Stimulated activated naive CD8-positive, alpha-beta T cell treated with anti-CD3 and anti-CD28 coated beads, Interleukin-15, Interleukin-2, amounts not matched to agents 100 ng/mL and 50 ng/mL, for 24 hours (primary cell): ENCODE data around the gene TCP11L2.
"Not testable (repeated sequence)": the region's sequence is repeated elsewhere in the genome, so short reads cannot be mapped to it uniquely, and the experiment has no call there.

ENCODE experiments used
- H3K27ac Mint-ChIP-seq: one replicate; pipeline ENCODE4 v1.8.0; 2021; ENCODE audit warnings: mild to moderate bottlenecking, mixed read lengths
- H3K27me3 Mint-ChIP-seq: one replicate; pipeline ENCODE4 v1.8.0; 2021; ENCODE audit warnings: mixed read lengths
- H3K36me3 Mint-ChIP-seq: one replicate; pipeline ENCODE4 v1.8.0; 2021; ENCODE audit warnings: low read depth, mixed read lengths
- H3K4me1 Mint-ChIP-seq: one replicate; pipeline ENCODE4 v1.8.0; 2021; ENCODE audit warnings: low read depth, mixed read lengths
- H3K4me3 Mint-ChIP-seq: one replicate; pipeline ENCODE4 v1.8.0; 2021; ENCODE audit warnings: mild to moderate bottlenecking, mixed read lengths
- H3K9me3 Mint-ChIP-seq: one replicate; pipeline ENCODE4 v1.8.0; 2021; ENCODE audit warnings: mixed read lengths

Gene TCP11L2

DNA sequence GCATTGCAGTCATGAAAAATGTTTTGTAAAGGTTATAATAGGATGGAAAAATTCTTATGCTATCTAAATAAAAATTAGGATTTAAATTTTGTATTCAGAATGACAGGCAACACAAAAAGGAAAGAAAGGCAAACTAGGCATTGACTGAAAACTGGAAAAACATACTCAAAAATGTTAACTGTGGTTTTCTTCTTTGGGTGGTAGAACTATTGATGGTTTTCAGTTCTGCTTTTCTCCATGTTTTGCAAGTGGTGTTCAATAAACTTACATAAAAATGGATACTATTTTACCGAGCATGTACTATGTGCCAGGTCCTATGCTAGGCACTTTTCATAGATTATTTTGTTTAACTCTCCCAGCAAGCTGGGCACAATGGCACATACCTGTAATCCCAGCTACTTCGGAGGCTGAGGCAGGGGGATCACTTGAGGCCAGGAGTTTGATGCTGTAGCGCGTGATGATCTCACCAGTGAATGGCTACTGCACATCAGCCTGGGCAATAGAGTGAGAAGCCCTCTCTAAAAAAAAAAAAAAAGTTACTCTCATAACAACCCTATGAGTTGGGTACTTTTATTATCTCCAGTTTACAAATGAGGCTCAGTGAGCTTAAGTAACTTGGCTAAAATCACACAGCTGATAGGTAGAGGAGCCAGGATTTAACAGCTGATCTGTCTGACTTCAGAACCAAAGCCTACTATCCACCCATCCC, 26.3 kb upstream of the TCP11L2 start:
- Mint-ChIP-seq H3K36me3 (no peaks in the 10 kb centered on the region), H3K4me3 (no peak overlapping the region), H3K27me3 (no peaks in the 10 kb centered on the region), H3K9me3 (no peaks in the 10 kb centered on the region), H3K27ac (no peak overlapping the region), H3K4me1 (no peaks in the 10 kb centered on the region)

DNA sequence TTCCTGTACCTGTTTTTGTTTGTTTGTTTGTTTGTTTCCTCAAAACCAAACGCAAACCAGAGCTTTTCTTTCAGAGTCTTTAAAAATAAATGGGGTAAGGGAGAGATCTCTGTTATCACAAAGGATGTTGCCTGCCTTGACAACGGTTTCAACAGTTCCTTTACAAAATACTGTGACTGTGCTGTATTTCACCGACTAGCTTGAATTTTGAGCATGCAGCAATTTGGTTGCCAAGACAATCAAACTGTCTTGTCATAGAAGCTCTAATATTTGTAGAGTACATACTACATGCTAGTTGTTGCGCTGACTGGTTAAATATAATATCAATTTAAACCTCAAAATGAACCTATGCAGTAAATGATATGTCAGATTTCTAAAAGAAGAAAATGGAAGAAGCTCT, 22.4 kb upstream of the TCP11L2 start:
- no peak overlapping the region for H3K4me3 Mint-ChIP-seq
- H3K27me3 Mint-ChIP-seq = peaks cover 8% of the 10 kb centered on the region
- H3K4me1 Mint-ChIP-seq = peaks cover 10% of the 10 kb centered on the region
- no peaks in the 10 kb centered on the region for H3K36me3 Mint-ChIP-seq
- no peak overlapping the region for H3K27ac Mint-ChIP-seq
- H3K9me3 Mint-ChIP-seq = peaks cover 5% of the 10 kb centered on the region

GRCh38 chr12:106281056-106281782, 21.3 kb upstream of the TCP11L2 start:
- Mint-ChIP-seq H3K27ac (no peak overlapping the region), H3K4me3 (no peak overlapping the region), H3K4me1 (peaks cover 14% of the 10 kb centered on the region), H3K9me3 (peaks cover 5% of the 10 kb centered on the region), H3K36me3 (no peaks in the 10 kb centered on the region), H3K27me3 (peaks cover 8% of the 10 kb centered on the region)

DNA sequence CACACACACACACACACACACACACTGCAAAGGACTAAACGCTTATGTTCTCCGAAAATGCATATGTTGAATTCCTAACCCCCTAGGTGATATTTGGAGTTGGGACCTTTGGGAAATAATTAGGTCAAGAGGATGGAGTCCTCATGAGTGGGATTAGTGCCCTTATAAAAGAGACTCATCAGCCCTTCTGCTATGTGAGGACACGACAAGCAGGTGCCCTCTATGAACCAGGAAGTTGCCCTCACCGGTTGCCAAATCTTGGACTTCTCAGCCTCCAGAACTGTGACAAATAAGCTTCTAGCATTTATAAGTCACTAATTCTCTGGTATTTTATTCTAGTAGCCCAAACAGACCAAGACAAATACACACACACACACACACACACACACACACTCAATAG, 20.7 kb upstream of the TCP11L2 start:
- H3K4me1 Mint-ChIP-seq = peaks cover 14% of the 10 kb centered on the region
- no peaks in the 10 kb centered on the region for H3K36me3 Mint-ChIP-seq
- H3K27ac Mint-ChIP-seq = no peak overlapping the region
- no peak overlapping the region for H3K4me3 Mint-ChIP-seq
- H3K27me3 Mint-ChIP-seq = peaks cover 8% of the 10 kb centered on the region
- H3K9me3 Mint-ChIP-seq = peaks cover 5% of the 10 kb centered on the region

GRCh38 chr12:106282457-106283097, 20.0 kb upstream of the TCP11L2 start:
- peaks cover 16% of the 10 kb centered on the region for H3K4me1 Mint-ChIP-seq
- no peak overlapping the region for H3K27ac Mint-ChIP-seq
- peaks cover 8% of the 10 kb centered on the region for H3K27me3 Mint-ChIP-seq
- no peak overlapping the region for H3K4me3 Mint-ChIP-seq
- H3K36me3 Mint-ChIP-seq = no peaks in the 10 kb centered on the region
- peaks cover 5% of the 10 kb centered on the region for H3K9me3 Mint-ChIP-seq

- peak overlapping the region; percentile 56 for H3K27ac Mint-ChIP-seq
- H3K36me3 Mint-ChIP-seq = no peaks in the 10 kb centered on the region
- H3K4me3 Mint-ChIP-seq = no peak overlapping the region
- H3K27me3 Mint-ChIP-seq = peaks cover 8% of the 10 kb centered on the region
- H3K4me1 Mint-ChIP-seq = peaks cover 34% of the 10 kb centered on the region
- H3K9me3 Mint-ChIP-seq = peaks cover 5% of the 10 kb centered on the region
Observed at GRCh38 chr12:106284358-106285105, 18.0 kb upstream of the TCP11L2 start.

GRCh38 chr12:106285982-106286381, 16.6 kb upstream of the TCP11L2 start:
- peaks cover 5% of the 10 kb centered on the region for H3K9me3 Mint-ChIP-seq
- H3K4me1 Mint-ChIP-seq = peaks cover 34% of the 10 kb centered on the region
- H3K27ac Mint-ChIP-seq = no peak overlapping the region
- no peak overlapping the region for H3K4me3 Mint-ChIP-seq
- no peaks in the 10 kb centered on the region for H3K36me3 Mint-ChIP-seq
- peaks cover 8% of the 10 kb centered on the region for H3K27me3 Mint-ChIP-seq

GRCh38 chr12:106286576-106287162, 15.9 kb upstream of the TCP11L2 start:
- H3K27ac Mint-ChIP-seq, H3K4me3 Mint-ChIP-seq, H3K36me3 Mint-ChIP-seq, H3K27me3 Mint-ChIP-seq, H3K9me3 Mint-ChIP-seq: not testable (repeated sequence)
- H3K4me1 Mint-ChIP-seq = peaks cover 34% of the 10 kb centered on the region

- Mint-ChIP-seq H3K27me3 (peaks cover 8% of the 10 kb centered on the region), H3K36me3 (no peaks in the 10 kb centered on the region), H3K4me3 (no peak overlapping the region), H3K9me3 (peaks cover 1% of the 10 kb centered on the region), H3K27ac (peak overlapping the region; percentile 47), H3K4me1 (peaks cover 34% of the 10 kb centered on the region)
Observed at GRCh38 chr12:106287364-106287763, 15.2 kb upstream of the TCP11L2 start.

- no peaks in the 10 kb centered on the region for H3K9me3 Mint-ChIP-seq
- no peaks in the 10 kb centered on the region for H3K36me3 Mint-ChIP-seq
- H3K27ac Mint-ChIP-seq = peak overlapping the region; percentile 47
- H3K4me1 Mint-ChIP-seq = peaks cover 34% of the 10 kb centered on the region
- no peak overlapping the region for H3K4me3 Mint-ChIP-seq
- peaks cover 8% of the 10 kb centered on the region for H3K27me3 Mint-ChIP-seq
Observed at GRCh38 chr12:106288101-106288493, 14.4 kb upstream of the TCP11L2 start.

DNA sequence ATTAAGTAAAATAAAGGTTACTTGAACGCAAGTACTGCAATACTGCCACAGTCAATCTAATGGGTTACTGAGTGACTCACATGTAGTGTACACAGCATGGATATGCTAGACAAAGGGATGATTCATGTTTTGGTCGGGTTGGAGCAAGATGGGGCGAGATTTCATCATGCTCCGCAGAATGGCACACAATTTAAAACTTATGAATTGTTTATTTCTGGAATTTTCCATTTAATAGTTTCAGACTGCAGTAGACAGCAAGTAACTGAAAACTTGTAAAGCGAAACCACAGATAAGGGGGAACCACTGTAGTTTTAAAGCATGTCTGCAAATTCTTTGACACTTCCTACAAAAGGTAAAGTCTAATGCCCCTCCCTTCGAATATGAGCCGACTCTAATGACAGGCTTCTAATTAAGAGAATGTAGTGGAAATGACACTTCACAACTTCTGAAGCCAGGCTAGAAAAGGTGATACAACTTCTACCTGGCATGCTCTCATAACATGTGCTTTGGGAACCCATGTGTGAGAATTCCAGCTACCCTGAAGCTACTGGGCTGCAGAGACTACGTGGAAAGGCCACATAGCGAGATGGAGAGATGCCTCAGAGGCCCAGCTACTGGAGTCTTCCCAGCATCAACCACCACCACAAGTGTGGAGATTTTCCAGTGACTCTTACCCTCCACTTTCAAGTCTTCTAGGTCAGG, 13.9 kb upstream of the TCP11L2 start:
- H3K27ac Mint-ChIP-seq = peak overlapping the region; percentile 91
- peaks cover 8% of the 10 kb centered on the region for H3K27me3 Mint-ChIP-seq
- H3K36me3 Mint-ChIP-seq = no peaks in the 10 kb centered on the region
- no peaks in the 10 kb centered on the region for H3K9me3 Mint-ChIP-seq
- peaks cover 34% of the 10 kb centered on the region for H3K4me1 Mint-ChIP-seq
- no peak overlapping the region for H3K4me3 Mint-ChIP-seq

GRCh38 chr12:106289196-106289681, 13.3 kb upstream of the TCP11L2 start:
- Mint-ChIP-seq H3K9me3 (no peaks in the 10 kb centered on the region), H3K27ac (peak overlapping the region; percentile 91), H3K27me3 (peaks cover 7% of the 10 kb centered on the region), H3K4me1 (peaks cover 33% of the 10 kb centered on the region), H3K36me3 (no peaks in the 10 kb centered on the region), H3K4me3 (no peak overlapping the region)

GRCh38 chr12:106290666-106291065, 11.9 kb upstream of the TCP11L2 start:
- Mint-ChIP-seq H3K4me3 (no peak overlapping the region), H3K27ac (no peak overlapping the region), H3K36me3 (no peaks in the 10 kb centered on the region), H3K27me3 (no peaks in the 10 kb centered on the region), H3K9me3 (no peaks in the 10 kb centered on the region), H3K4me1 (peaks cover 25% of the 10 kb centered on the region)

- H3K36me3 Mint-ChIP-seq = no peaks in the 10 kb centered on the region
- no peaks in the 10 kb centered on the region for H3K27me3 Mint-ChIP-seq
- H3K4me1 Mint-ChIP-seq = peaks cover 20% of the 10 kb centered on the region
- no peaks in the 10 kb centered on the region for H3K9me3 Mint-ChIP-seq
- H3K27ac Mint-ChIP-seq = no peak overlapping the region
- no peak overlapping the region for H3K4me3 Mint-ChIP-seq
Observed at GRCh38 chr12:106291342-106291741, 11.2 kb upstream of the TCP11L2 start.
